HepG2 (cell line): ENCODE results near the gene ARHGEF7. TPM values are rescaled to one million over a fixed set of nuclear protein-coding genes. Genes with fewer than 3 reads are reported as not detected.

Experiments
- ADNP ChIP-seq: sonication (generic); formaldehyde crosslinking; IDR thresholded peaks from 2 replicates; pipeline ENCODE4 v1.4.0; 2020; ENCODE audit warnings: missing genetic modification reagents
- SNAI1 ChIP-seq: sonication (generic); formaldehyde crosslinking; IDR thresholded peaks from 2 replicates; pipeline ENCODE4 v1.5.0; 2020; ENCODE audit warnings: mild to moderate bottlenecking, missing genetic modification reagents, borderline replicate concordance
- SYNCRIP ChIP-seq: fragments of 200-400 bp; formaldehyde crosslinking; IDR thresholded peaks from 2 replicates; pipeline ENCODE4 v1.6.1; 2018; ENCODE audit warnings: mild to moderate bottlenecking, low read depth, low read length; ENCODE audit not compliant: insufficient read depth
- ZFP36 ChIP-seq: fragments of 150-350 bp; IDR thresholded peaks from 2 replicates; pipeline ENCODE4 v1.6.1; 2018; ENCODE audit warnings: borderline replicate concordance, low read length, low read depth; ENCODE audit not compliant: partially characterized antibody
- polyA plus RNA-seq, 8 experiments: library from polyadenylated mRNA; depleted of rRNA in 3 of 8; stranded (reverse) in 7 of 8; unstranded in 1 of 8; fragments of >200 nt; fragmentation: Illumina TruSeq in 4 of 8; extraction: Trizol in 4 of 8; gene quantifications; 2 replicates each; pipeline versions ENCODE4 v1.2.1 to v1.2.3, GENCODE V29; 2011 to 2016; ENCODE audit warnings: low read depth in 4 of 8, missing spikeins in 1 of 8, mixed read lengths in 1 of 8; ENCODE audit not compliant: insufficient read depth in 1 of 8
- total RNA-seq, 5 experiments: library from RNA; depleted of rRNA; stranded (reverse); fragments of >200 nt; fragmentation: Illumina TruSeq; extraction: Trizol; gene quantifications; 2 replicates each; pipeline ENCODE4 v1.2.3, GENCODE V29; 2016; ENCODE audit warnings: low read depth in 1 of 5
- TF ChIP-seq, protein P1 (sequence below): sonication (generic); formaldehyde crosslinking; IDR thresholded peaks from 2 replicates; pipeline ENCODE4 v1.4.0; 2020; ENCODE audit warnings: missing genetic modification reagents, mild to moderate bottlenecking, borderline replicate concordance
- TF ChIP-seq, protein P2 (sequence below): IDR thresholded peaks from 2 replicates; pipeline ENCODE4 v1.6.1; 2016; ENCODE audit warnings: low read depth, missing genetic modification reagents, missing compliant biosample characterization

Gene ARHGEF7
- total and polyA plus RNA-seq, 2 of the 13 experiments (the other 11 are each of a cell fraction or from before 2014, with no cell fraction given): 15.7 to 22.3 TPM

GRCh38 chr13:111228262-111229144 lies 113.4 kb downstream of the ARHGEF7 start (continued):
- TF ChIP-seq SNAI1 (CRISPR knock-in tag) (no peak), ADNP (CRISPR knock-in tag) (no peak), ZFP36 (no peak), SYNCRIP (no peak)
- TF ChIP-seq, protein P1, sequence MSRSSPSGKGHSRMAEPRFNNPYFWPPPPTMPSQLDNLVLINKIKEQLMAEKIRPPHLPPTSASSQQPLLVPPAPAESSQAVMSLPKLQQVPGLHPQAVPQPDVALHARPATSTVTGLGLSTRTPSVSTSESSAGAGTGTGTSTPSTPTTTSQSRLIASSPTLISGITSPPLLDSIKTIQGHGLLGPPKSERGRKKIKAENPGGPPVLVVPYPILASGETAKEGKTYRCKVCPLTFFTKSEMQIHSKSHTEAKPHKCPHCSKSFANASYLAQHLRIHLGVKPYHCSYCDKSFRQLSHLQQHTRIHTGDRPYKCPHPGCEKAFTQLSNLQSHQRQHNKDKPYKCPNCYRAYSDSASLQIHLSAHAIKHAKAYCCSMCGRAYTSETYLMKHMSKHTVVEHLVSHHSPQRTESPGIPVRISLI (CRISPR knock-in tag): no peak
- TF ChIP-seq, protein P2, sequence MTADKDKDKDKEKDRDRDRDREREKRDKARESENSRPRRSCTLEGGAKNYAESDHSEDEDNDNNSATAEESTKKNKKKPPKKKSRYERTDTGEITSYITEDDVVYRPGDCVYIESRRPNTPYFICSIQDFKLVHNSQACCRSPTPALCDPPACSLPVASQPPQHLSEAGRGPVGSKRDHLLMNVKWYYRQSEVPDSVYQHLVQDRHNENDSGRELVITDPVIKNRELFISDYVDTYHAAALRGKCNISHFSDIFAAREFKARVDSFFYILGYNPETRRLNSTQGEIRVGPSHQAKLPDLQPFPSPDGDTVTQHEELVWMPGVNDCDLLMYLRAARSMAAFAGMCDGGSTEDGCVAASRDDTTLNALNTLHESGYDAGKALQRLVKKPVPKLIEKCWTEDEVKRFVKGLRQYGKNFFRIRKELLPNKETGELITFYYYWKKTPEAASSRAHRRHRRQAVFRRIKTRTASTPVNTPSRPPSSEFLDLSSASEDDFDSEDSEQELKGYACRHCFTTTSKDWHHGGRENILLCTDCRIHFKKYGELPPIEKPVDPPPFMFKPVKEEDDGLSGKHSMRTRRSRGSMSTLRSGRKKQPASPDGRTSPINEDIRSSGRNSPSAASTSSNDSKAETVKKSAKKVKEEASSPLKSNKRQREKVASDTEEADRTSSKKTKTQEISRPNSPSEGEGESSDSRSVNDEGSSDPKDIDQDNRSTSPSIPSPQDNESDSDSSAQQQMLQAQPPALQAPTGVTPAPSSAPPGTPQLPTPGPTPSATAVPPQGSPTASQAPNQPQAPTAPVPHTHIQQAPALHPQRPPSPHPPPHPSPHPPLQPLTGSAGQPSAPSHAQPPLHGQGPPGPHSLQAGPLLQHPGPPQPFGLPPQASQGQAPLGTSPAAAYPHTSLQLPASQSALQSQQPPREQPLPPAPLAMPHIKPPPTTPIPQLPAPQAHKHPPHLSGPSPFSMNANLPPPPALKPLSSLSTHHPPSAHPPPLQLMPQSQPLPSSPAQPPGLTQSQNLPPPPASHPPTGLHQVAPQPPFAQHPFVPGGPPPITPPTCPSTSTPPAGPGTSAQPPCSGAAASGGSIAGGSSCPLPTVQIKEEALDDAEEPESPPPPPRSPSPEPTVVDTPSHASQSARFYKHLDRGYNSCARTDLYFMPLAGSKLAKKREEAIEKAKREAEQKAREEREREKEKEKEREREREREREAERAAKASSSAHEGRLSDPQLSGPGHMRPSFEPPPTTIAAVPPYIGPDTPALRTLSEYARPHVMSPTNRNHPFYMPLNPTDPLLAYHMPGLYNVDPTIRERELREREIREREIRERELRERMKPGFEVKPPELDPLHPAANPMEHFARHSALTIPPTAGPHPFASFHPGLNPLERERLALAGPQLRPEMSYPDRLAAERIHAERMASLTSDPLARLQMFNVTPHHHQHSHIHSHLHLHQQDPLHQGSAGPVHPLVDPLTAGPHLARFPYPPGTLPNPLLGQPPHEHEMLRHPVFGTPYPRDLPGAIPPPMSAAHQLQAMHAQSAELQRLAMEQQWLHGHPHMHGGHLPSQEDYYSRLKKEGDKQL (CRISPR knock-in tag): no peak
